Stimulated activated CD8-positive, alpha-beta memory T cell treated with anti-CD3 and anti-CD28 coated beads, Interleukin-7, amount 100 ng/mL, for 48 hours (primary cell): ENCODE measurements around the gene ANKRD55.
"Not testable (repeated sequence)": the region's sequence is repeated elsewhere in the genome, so short reads cannot be mapped to it uniquely, and the experiment has no call there.

Experiments used
- DNase-seq, 2 donors: peaks; one replicate each; pipeline ENCODE4 v3.0.0-alpha.2; 2020; ENCODE audit warnings: low read depth in 1 of 2; ENCODE audit errors: extremely low read depth in 1 of 2

ANKRD55 gene

DNA sequence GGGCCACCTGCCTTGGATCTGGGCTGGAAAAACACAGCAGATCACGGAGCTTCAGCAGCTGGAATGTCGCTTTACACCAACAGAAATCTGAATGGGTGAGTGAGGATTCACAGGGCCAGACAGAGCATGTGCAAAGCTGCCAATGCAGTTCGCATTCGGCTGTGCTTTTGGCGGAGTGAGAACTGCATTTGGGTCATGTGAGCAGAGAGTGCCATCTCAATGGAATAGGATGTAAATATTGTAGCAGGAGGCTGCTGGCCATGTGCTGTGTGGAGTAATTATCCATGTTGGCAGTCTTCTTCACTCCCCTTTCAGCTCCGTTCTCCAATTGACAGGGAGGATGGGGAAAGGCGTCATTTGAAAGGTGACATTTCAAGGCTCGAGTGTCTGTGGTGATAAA is at the start of gene ANKRD55:
TSS of gene ANKRD55 (minus strand) at position 101 of the 400 bp plus-strand sequence. CDS start 417 bp downstream, outside the sequence.
- DNase-seq, result no peak

DNA sequence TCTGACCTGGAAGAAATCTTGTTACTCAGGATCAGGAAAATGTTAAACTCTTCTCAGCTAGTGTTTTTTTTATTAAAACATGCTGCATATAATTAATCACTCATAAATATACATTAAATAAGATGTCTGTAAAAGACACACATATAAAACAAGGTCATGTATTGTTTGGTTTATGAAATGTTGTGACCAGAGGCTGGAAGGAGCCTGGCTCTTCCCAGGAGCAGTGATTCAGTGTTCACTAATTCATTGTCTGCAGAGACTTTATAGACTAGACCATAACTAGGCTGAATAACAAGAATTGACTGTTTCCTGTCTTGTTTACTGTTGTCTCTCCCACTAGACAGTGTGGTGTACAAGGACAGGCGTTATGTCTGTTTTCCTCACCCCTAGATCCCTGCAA is 49.1 kb upstream of the ANKRD55 start:
- DNase-seq, result no peak

DNA sequence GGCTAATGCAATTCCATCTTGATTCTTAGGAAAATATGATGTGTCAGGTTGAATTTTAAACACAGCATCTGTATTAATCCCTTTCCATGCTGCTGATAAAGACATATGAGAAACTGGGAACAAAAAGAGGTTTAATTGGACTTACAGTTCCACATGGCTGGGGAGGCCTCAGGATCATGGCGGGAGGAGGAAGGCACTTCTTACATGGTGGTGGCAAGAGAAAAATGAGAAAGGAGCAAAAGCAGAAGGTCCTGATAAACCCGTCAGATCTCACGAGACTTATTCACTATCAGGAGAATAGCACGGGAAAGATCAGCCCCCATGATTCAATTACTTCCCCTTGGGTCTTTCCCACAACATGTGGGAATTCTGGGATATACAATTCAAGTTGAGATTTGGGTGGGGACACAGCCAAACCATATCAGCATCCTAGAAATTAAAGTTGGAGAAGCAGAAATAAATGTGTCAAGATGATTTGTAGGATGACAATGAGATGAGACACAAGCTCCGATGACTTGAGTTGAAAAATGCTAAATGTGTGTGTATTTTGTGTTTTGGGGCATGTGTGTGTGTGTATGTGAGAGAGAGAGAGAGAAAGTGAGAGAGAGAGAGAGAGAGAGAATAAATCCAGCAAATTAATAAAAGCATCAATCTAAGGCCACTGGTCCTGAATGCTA is 48.5 kb upstream of the ANKRD55 start:
- no peak for DNase-seq

DNA sequence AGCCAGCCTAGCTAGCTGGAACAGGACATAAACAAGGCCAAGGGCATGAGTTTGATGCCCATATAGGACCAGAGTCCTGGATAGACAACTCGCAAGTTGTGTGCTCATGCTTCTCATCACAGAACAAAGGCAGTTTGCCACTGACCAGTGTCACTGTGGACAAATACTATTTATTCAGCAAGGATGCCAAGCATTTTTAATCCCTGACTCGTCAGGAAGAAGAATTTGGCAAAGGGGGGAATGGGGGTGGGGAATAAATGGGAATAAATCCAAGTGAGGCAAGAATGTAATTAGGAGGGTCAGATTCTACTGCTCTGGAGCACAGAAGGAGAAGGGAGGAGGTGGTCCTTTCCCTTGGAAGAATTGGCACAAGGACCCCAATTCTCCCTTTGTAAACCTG is 46.8 kb upstream of the ANKRD55 start:
- no peak for DNase-seq

- no peak for DNase-seq
Observed at GRCh38 chr5:56279291-56279690, 46.2 kb upstream of the ANKRD55 start.

GRCh38 chr5:56278335-56278753 is 45.2 kb upstream of the ANKRD55 start:
- no peak for DNase-seq

DNA sequence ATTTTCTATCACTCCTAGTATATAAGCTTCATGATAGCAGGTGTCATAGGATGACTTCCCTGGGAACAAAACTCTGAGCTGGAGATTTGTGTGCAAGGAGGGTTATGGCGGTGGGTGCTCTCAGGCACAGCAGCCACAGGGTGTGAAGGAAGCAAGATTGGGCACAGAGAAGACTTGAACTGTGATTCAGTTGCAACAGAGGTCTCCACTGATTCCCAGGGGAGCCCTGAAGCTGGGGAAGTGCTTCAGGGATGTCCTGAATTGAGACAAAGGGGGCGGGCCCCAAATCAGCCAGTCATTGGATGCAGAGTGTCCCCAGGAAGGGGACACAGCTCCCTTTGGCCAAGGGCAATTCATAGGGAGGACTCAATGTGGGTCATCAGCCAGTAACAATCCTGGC is 44.4 kb upstream of the ANKRD55 start:
- no peak for DNase-seq

- no peak for DNase-seq
Observed at GRCh38 chr5:56273376-56273955, 40.3 kb upstream of the ANKRD55 start.

- DNase-seq, result no peak
Observed at GRCh38 chr5:56272765-56273164, 39.6 kb upstream of the ANKRD55 start.

DNA sequence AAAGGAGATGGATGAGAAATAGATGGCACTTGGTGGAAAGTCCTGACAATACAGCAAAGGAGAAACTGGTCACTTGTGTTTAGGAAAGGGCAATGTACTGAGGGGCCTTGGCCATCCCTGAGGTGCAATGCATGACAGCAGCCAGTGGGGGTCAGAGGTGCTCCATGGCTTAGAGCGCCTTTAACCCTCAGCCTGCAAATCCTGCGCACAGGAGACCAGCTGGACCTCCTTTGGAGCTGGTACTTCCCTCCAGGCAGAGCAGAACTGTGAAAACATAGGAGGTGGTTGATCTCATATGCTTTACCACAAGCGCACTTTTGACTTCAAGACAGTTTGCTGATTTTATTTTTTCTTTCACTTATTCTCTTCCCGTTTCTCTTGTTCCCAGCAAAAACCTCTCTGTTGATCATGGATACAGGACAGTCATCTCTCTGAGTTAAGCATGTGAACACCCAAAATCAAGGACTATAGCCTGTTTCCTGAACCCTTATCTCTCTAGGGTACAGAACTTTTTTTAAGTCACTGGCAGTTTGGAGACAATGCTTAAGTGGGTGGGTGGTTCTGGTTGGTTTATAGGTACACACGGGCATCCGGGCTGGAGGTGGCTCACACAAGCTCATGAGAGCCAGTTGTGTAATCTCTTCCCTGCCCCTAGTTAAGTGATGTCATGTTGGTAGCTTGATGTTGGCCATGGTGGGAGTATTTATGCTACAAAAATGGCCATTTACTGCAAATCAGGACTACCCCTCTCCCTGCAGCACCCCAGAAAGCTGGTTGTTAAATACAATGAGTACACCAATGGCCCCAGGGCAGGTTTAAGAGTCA is 37.6 kb upstream of the ANKRD55 start:
- DNase-seq, result peak; percentile 43 to 58

DNA sequence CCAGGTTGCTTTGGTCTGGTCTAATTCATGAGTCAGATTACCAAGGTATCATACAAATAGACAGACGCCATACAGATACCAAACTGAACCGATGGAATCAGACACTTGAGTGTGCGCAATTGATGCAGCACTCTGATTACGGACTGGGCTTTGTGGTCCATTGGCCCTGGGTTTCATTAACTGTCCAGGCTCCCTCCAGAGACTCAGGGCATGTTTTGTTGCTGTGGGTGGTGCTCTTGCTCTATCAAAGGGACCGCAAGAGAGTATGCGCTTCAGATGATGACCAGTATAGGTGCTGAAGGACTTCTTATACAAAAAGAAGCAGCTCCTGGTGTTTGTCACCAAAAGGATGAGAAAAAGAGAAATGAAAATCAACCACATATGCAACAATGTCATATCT is 36.9 kb upstream of the ANKRD55 start:
- no peak for DNase-seq

- DNase-seq, result no peak
Observed at GRCh38 chr5:56269216-56269927, 36.2 kb upstream of the ANKRD55 start.

- DNase-seq, result not testable (repeated sequence)
Observed at GRCh38 chr5:56268707-56269106, 35.6 kb upstream of the ANKRD55 start.

GRCh38 chr5:56267856-56268255 is 34.7 kb upstream of the ANKRD55 start:
- no peak for DNase-seq

- DNase-seq, result no peak
Observed at GRCh38 chr5:56264417-56265025, 31.4 kb upstream of the ANKRD55 start.

- no peak for DNase-seq
Observed at GRCh38 chr5:56262279-56262678, 29.1 kb upstream of the ANKRD55 start.

DNA sequence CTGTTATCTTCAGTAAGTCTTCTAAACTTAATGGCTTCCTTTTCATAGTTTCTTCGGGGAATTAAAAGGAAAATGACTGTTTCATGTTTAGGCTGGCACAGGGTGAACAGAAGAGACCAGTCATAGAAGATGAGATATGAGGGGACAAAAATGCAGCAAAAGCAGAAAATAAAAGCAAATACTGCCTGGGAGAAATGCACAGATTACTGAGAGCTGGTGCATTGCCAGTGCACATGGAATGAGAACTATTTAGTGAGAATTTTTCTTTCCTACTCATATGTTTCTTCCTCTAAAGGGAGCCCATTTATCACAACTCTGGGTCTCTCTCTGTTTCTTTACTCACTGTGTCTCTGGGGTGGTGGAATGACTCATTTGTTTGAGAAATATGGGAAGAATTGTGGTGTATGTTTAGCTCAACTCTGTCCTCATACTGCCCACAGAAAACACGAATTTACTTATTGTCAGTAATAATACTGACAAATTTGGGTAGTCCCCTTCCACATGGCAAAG is 25.9 kb upstream of the ANKRD55 start:
- no peak for DNase-seq

DNA sequence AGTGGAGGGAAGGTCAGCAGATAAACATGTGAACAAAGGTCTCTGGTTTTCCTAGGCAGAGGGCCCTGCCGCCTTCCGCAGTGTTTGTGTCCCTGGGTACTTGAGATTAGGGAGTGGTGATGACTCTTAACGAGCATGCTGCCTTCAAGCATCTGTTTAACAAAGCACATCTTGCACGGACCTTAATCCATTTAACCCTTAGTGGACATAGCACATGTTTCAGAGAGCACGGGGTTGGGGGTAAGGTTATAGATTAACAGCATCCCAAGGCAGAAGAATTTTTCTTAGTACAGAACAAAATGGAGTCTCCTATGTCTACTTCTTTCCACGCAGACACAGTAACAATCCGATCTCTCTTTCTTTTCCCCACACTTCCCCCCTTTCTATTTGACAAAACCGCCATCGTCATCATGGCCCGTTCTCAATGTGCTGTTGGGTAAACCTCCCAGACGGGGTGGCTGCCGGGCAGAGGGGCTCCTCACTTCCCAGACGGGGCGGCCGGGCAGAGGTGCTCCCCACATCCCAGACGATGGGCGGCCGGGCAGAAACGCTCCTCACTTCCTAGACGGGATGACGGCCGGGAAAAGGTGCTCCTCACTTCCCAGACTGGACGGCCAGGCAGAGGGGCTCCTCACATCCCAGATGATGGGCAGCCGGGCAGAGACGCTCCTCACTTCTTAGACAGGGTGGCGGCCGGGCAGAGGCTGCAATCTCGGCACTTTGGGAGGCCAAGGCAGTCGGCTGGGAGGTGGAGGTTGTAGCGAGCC is 24.8 kb upstream of the ANKRD55 start:
- DNase-seq, result not testable (repeated sequence)

GRCh38 chr5:56257010-56257409 is 23.9 kb upstream of the ANKRD55 start:
- no peak for DNase-seq

DNA sequence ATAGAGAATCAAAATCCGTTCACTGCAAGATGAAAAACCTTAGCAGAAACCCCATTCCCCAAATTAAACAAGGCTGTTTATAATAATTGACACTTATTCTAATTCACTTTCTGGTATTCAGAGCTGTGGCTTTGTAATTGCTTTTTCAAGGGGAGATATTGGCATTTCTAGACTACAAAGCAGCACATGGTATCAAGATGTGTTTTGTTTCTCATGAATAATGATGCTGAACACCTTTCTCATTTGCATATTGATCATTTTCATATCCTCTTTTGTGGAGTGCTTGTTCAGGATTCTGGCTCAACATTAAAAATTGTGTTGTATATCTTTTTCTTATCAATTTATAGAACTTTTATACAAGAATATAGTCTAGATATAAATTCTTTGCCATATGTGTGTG is 22.4 kb upstream of the ANKRD55 start:
- no peak for DNase-seq
